HepG2 (cell line): ENCODE data around the gene STXBP2.

Source experiments
- ATF5 ChIP-seq: sonication (generic); formaldehyde crosslinking; IDR thresholded peaks from 2 replicates; pipeline ENCODE4 v1.4.0; 2020; ENCODE audit warnings: mild to moderate bottlenecking, low read depth, missing genetic modification reagents
- CC2D1A ChIP-seq: sonication (generic); formaldehyde crosslinking; IDR thresholded peaks from 2 replicates; pipeline ENCODE4 v1.8.1; 2023; ENCODE audit warnings: mild to moderate bottlenecking, missing genetic modification reagents
- GLI4 ChIP-seq: sonication (generic); formaldehyde crosslinking; IDR thresholded peaks from 2 replicates; pipeline ENCODE4 v1.5.1; 2020; ENCODE audit warnings: missing genetic modification reagents, mild to moderate bottlenecking, moderate library complexity, borderline replicate concordance
- HOXD1 ChIP-seq: sonication (generic); formaldehyde crosslinking; IDR thresholded peaks from 2 replicates; pipeline ENCODE4 v1.5.0; 2020; ENCODE audit warnings: missing genetic modification reagents
- MEIS2 ChIP-seq: sonication (generic); formaldehyde crosslinking; IDR thresholded peaks from 2 replicates; pipeline ENCODE4 v1.9.0; 2021; ENCODE audit warnings: mild to moderate bottlenecking, missing genetic modification reagents
- ZNF280B ChIP-seq: sonication (generic); formaldehyde crosslinking; IDR thresholded peaks from 2 replicates; pipeline ENCODE4 v1.5.0; 2020; ENCODE audit warnings: missing genetic modification reagents, mild to moderate bottlenecking, borderline replicate concordance
- TF ChIP-seq, protein P1 (sequence below): sonication (generic); formaldehyde crosslinking; IDR thresholded peaks from 2 replicates; pipeline ENCODE4 v1.8.1; 2023; ENCODE audit warnings: missing genetic modification reagents, inconsistent platforms, borderline replicate concordance

- TF ChIP-seq CC2D1A (CRISPR knock-in tag) (no peak), MEIS2 (CRISPR knock-in tag) (no peak), ZNF280B (CRISPR knock-in tag) (no peak), GLI4 (CRISPR knock-in tag) (no peak), HOXD1 (CRISPR knock-in tag) (no peak), ATF5 (no peak)
- TF ChIP-seq, protein P1, sequence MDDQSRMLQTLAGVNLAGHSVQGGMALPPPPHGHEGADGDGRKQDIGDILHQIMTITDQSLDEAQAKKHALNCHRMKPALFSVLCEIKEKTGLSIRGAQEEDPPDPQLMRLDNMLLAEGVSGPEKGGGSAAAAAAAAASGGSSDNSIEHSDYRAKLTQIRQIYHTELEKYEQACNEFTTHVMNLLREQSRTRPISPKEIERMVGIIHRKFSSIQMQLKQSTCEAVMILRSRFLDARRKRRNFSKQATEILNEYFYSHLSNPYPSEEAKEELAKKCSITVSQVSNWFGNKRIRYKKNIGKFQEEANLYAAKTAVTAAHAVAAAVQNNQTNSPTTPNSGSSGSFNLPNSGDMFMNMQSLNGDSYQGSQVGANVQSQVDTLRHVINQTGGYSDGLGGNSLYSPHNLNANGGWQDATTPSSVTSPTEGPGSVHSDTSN (CRISPR knock-in tag), result no peak
Measured at GRCh38 chr19:7617735-7618134, 19.2 kb upstream of the STXBP2 start.
